Astrocyte (in vitro differentiated cells and primary cell): Measurements from ENCODE around the gene STK24.

Experiments used
- EZH2 ChIP-seq: IDR thresholded peaks from 2 replicates; pipeline ENCODE4 v1.6.1; 2012; ENCODE audit warnings: mild to moderate bottlenecking, low read length, inconsistent platforms; ENCODE audit not compliant: insufficient read depth
- TF ChIP-seq, protein P1 (sequence below): IDR thresholded peaks from 2 replicates; pipeline ENCODE4 v1.5.1; 2011; ENCODE audit warnings: low read depth, mild to moderate bottlenecking, inconsistent platforms, low read length, moderate library complexity; ENCODE audit not compliant: insufficient read depth

DNA sequence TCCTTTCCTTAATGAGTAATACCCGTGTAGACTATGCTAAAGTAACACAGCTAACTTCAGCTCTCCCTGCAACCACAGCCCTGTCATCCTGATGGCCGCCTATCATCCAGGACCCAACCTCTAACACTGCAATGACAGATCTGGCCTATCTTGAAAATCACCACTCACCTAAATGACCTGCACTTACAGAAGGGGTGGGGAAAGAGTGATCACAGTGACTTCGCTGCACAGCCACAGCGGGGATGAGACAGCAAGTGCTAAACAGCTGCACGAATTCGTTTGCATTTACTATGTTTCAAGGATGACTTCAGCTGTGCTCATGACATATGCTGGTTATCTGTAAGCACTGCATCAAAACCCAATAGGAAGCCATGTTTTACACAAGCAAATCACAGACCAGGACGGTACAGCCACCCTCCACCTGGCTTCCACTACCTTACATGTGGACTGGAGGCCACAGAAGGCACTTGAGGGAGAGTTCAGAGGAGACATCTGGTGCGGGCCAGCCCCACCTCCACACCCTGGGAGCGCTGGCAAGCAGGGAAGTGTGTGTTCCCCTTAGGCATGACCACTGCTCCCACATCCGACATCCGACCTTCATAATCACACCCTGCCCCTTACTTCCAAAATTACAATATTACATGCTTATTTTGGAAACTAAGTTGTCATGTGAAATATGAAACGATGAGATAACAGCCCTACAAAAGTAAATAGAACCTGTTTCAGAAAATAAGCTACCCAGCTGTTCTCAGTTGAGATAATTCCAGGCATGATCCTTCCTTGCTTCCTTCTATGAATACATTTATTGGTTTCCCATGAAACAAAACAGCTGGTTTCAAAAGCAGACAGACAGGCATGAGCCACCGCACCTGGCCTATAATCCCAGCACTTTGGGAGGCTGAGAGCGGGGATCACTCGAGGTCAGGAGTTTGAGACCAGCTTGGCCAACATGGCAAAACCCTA lies 95.7 kb downstream of the STK24 start:
- TF ChIP-seq, protein P1, sequence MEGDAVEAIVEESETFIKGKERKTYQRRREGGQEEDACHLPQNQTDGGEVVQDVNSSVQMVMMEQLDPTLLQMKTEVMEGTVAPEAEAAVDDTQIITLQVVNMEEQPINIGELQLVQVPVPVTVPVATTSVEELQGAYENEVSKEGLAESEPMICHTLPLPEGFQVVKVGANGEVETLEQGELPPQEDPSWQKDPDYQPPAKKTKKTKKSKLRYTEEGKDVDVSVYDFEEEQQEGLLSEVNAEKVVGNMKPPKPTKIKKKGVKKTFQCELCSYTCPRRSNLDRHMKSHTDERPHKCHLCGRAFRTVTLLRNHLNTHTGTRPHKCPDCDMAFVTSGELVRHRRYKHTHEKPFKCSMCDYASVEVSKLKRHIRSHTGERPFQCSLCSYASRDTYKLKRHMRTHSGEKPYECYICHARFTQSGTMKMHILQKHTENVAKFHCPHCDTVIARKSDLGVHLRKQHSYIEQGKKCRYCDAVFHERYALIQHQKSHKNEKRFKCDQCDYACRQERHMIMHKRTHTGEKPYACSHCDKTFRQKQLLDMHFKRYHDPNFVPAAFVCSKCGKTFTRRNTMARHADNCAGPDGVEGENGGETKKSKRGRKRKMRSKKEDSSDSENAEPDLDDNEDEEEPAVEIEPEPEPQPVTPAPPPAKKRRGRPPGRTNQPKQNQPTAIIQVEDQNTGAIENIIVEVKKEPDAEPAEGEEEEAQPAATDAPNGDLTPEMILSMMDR, result no peak
- TF ChIP-seq EZH2, result no peak
